Mammary epithelial cell (primary cell): ENCODE measurements around the gene FOXN1.

Source experiments
- CTCF ChIP-seq, 2 donors: IDR thresholded peaks in 1 of 2; conservative IDR thresholded peaks in 1 of 2; 2 replicates each; pipeline ENCODE4 v1.5.1; 2011 to 2012; ENCODE audit warnings: inconsistent platforms in 2 of 2, low read length in 2 of 2, mild to moderate bottlenecking in 2 of 2, control low read depth in 1 of 2, low read depth in 1 of 2; ENCODE audit not compliant: insufficient read depth in 1 of 2; ENCODE audit errors: extremely low read depth in 1 of 2
- EZH2 ChIP-seq: IDR thresholded peaks from 2 replicates; pipeline ENCODE4 v1.6.1; 2012; ENCODE audit warnings: low read length, inconsistent platforms, borderline replicate concordance

GRCh38 chr17:28537219-28537610, 31.1 kb downstream of the FOXN1 start:
- no peak for TF ChIP-seq CTCF (conservative IDR thresholded peaks at IDR 0.05 in 1 of 2, IDR thresholded peaks at IDR 0.05 in 1 of 2; ENCODE audit: extremely low read depth in 1 of 2, insufficient read depth in 1 of 2, low read depth in 1 of 2, low read length in 2 of 2)
- TF ChIP-seq EZH2 = no peak
